ENCODE data around the gene ZNF25. TPM values are rescaled to one million over a fixed set of nuclear protein-coding genes. Genes with fewer than 3 reads are reported as not detected.

The ZNF25 gene
- total and polyA plus RNA-seq, 2 donors from 2014 or later: 5.5 to 10.8 TPM

- peaks cover 0 to 4% (median 0%) of the 10 kb centered on the region in 3 donors for H3K9me3 ChIP-seq (ENCODE audit: control insufficient read depth in 2 of 3, insufficient read depth in 1 of 3, low read length in 3 of 3)
- no peak overlapping the region for H3K27ac ChIP-seq (ENCODE audit: low read depth in 2 of 2, low read length in 2 of 2)
- no peak overlapping the region for H3K9ac ChIP-seq (ENCODE audit: low read length in 3 of 3)
- no peaks in the 10 kb centered on the region for H3K4me1 ChIP-seq (ENCODE audit: control insufficient read depth in 2 of 3, insufficient read depth in 2 of 3, low read depth in 1 of 3, low read length in 3 of 3)
- peaks cover 12 to 48% (median 23%) of the 10 kb centered on the region in 3 donors for H3K36me3 ChIP-seq (ENCODE audit: control insufficient read depth in 2 of 3, insufficient read depth in 3 of 3, low read length in 3 of 3)
- H3K27me3 ChIP-seq (ENCODE audit: control insufficient read depth, insufficient read depth, low read length): no peaks in the 10 kb centered on the region
- no peak for DNase-seq
- FAIRE-seq: peak; percentile 44
- TF ChIP-seq CTCF (IDR thresholded peaks at IDR 0.05; ENCODE audit: borderline replicate concordance, extremely low read depth, insufficient read depth): no peak
- intact Hi-C loops (cut with DNase I): no loop called here
- H3K4me3 ChIP-seq (ENCODE audit: low read length in 3 of 3): no peak overlapping the region
Observed at GRCh38 chr10:38016354-38016753, 39.9 kb upstream of the ZNF25 start.

GRCh38 chr10:38010119-38010903 lies 33.9 kb upstream of the ZNF25 start, which contains the start of gene ZNF33A:
Gene ZNF33A, plus strand, starts transcription at chr10:38010675. Its CDS starts 1,667 bp downstream, at chr10:38012342.
- Histone ChIP-seq H3K27me3 (ENCODE audit: control insufficient read depth, insufficient read depth, low read length) (no peaks in the 10 kb centered on the region), H3K4me1 (ENCODE audit: control insufficient read depth in 2 of 3, insufficient read depth in 2 of 3, low read depth in 1 of 3, low read length in 3 of 3) (no peaks in the 10 kb centered on the region), H3K9me3 (ENCODE audit: control insufficient read depth in 2 of 3, insufficient read depth in 1 of 3, low read length in 3 of 3) (no peaks in the 10 kb centered on the region), H3K9ac (ENCODE audit: low read length in 3 of 3) (peak within 1 kb of the TSS; percentile 88 to 93 (median 92)), H3K36me3 (ENCODE audit: control insufficient read depth in 2 of 3, insufficient read depth in 3 of 3, low read length in 3 of 3) (peaks cover 0 to 1% (median 0%) of the 10 kb centered on the region in 3 donors), H3K4me3 (ENCODE audit: low read length in 3 of 3) (peak within 1 kb of the TSS; percentile 73 to 90 (median 86)), H3K27ac (ENCODE audit: low read depth in 2 of 2, low read length in 2 of 2) (peak within 1 kb of the TSS; percentile 98 to 99)
- intact Hi-C loops (cut with DNase I): no loop called here
- FAIRE-seq (no peak), DNase-seq (peak; percentile 94 to 97 (median 96))
- no peak for TF ChIP-seq CTCF (IDR thresholded peaks at IDR 0.05; ENCODE audit: borderline replicate concordance, extremely low read depth, insufficient read depth)

GRCh38 chr10:38007991-38008390 lies 31.5 kb upstream of the ZNF25 start:
- no peak overlapping the region for H3K27ac ChIP-seq (ENCODE audit: low read depth in 2 of 2, low read length in 2 of 2)
- H3K4me3 ChIP-seq (ENCODE audit: low read length in 3 of 3): no peak overlapping the region
- no peaks in the 10 kb centered on the region for H3K36me3 ChIP-seq (ENCODE audit: control insufficient read depth in 2 of 3, insufficient read depth in 3 of 3, low read length in 3 of 3)
- no peaks in the 10 kb centered on the region for H3K4me1 ChIP-seq (ENCODE audit: control insufficient read depth in 2 of 3, insufficient read depth in 2 of 3, low read depth in 1 of 3, low read length in 3 of 3)
- H3K27me3 ChIP-seq (ENCODE audit: control insufficient read depth, insufficient read depth, low read length): no peaks in the 10 kb centered on the region
- no peak for FAIRE-seq
- TF ChIP-seq CTCF (IDR thresholded peaks at IDR 0.05; ENCODE audit: borderline replicate concordance, extremely low read depth, insufficient read depth): no peak
- no peak for DNase-seq
- intact Hi-C loops (cut with DNase I): no loop called here
- no peaks in the 10 kb centered on the region for H3K9me3 ChIP-seq (ENCODE audit: control insufficient read depth in 2 of 3, insufficient read depth in 1 of 3, low read length in 3 of 3)
- H3K9ac ChIP-seq (ENCODE audit: low read length in 3 of 3): no peak overlapping the region
